NCI-H2196 treated with DMSO at 0.1 percent for 48 hours (cell line): ENCODE measurements around the gene AMBRA1.

ENCODE experiments used
- DNase-seq: peaks from one replicate; lab custom pipeline; 2025; ENCODE audit not compliant: unreplicated experiment; lab: John Stamatoyannopoulos, UW

Gene AMBRA1, protein sequence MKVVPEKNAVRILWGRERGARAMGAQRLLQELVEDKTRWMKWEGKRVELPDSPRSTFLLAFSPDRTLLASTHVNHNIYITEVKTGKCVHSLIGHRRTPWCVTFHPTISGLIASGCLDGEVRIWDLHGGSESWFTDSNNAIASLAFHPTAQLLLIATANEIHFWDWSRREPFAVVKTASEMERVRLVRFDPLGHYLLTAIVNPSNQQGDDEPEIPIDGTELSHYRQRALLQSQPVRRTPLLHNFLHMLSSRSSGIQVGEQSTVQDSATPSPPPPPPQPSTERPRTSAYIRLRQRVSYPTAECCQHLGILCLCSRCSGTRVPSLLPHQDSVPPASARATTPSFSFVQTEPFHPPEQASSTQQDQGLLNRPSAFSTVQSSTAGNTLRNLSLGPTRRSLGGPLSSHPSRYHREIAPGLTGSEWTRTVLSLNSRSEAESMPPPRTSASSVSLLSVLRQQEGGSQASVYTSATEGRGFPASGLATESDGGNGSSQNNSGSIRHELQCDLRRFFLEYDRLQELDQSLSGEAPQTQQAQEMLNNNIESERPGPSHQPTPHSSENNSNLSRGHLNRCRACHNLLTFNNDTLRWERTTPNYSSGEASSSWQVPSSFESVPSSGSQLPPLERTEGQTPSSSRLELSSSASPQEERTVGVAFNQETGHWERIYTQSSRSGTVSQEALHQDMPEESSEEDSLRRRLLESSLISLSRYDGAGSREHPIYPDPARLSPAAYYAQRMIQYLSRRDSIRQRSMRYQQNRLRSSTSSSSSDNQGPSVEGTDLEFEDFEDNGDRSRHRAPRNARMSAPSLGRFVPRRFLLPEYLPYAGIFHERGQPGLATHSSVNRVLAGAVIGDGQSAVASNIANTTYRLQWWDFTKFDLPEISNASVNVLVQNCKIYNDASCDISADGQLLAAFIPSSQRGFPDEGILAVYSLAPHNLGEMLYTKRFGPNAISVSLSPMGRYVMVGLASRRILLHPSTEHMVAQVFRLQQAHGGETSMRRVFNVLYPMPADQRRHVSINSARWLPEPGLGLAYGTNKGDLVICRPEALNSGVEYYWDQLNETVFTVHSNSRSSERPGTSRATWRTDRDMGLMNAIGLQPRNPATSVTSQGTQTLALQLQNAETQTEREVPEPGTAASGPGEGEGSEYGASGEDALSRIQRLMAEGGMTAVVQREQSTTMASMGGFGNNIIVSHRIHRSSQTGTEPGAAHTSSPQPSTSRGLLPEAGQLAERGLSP (N-terminal part only)

DNA sequence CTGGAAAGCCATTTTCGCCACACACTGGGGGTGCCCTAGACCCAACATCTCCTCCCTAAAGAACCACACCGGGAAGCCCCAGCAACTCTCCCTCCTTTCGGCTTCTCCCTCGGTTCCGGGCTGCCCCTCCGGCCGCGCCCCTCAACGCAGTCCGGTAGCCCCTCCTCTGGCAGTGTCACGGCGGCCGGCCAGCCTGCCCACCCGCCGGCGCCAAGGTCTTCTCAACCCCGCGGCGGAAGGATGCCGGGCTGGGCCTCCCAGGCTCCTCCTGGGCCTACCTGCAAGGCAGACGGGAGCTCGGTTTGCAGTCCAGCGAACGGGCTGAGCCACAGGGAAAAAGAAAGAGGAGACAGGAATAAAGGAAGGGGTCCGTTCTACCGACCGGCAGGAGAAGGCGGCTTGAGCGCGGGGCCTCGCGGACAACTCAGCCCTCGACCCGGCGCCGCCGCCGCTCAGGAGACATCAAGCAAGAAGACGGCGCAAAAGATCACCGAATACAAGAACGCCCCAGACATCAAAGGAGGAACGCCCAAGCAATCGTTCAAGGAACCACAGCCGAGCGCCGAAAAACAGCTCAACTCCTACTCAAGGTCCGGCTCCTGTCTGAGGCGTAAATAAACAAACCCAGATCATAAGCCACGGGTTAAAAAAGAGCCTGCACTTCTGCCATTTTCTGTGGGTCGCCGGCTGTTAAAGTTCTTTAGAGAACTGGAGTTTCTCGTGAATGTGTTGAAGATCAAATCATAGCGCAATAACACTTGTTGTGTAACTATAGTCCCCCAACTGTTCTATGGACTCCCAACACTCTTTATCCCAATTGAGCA, at the start of gene AMBRA1:
AMBRA1 (minus strand) TSS at position 474 of the 824 bp plus-strand sequence. CDS start 45,643 bp downstream, outside the sequence.
- peak; percentile 94 for DNase-seq

DNA sequence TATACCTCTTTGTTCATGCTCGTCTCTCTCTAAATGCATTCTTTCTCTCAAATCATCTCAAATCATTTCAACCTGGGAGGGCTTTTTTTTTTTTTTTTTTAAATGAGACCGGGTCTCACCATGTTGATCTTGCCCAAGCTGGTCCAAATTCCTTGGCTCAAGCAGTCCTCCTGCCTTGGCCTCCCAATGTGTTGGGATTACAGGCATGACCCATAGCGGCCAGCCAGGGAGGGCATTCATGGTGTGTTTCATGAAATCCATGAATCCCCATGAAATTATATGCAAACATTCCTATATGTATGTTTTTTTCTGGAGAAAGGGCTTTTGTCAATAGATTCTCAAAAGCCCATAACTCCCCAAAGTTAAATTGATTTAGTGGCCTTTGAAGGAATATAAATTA, 49.7 kb upstream of the AMBRA1 start:
- no peak for DNase-seq

DNA sequence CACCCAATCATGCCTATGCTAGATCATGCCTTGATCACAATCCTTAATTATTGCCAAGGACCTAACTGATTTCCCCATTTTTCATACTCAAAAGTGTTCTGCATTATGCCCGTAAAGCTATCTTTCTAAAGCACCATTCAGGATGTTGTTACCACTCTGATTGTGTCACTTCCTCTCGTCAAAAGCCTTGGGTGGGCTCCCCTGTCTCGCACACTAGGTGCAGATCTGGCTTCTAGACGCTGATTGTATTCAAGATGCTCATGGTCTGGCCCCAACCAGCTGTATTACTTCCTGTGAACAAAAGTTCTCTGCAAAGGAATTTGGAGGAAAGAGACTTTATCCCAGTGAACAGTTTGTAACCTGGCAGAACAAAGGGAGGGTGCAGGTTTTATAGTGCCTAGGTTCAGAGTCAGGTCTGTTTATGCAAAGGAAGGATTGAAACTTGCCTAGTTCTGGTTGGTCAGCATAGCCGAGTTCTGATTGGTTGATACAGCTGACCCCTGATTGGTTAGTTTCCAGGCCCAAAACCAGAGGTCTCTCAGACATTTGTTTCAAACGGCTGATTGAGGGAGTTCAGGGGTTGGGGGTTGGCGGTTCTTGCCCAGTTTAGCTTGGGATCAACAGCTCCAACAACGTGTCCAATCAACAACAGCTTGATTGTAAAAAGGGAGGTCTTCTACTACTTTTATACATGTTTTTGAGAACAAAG, 49.0 kb upstream of the AMBRA1 start:
- DNase-seq = no peak

DNA sequence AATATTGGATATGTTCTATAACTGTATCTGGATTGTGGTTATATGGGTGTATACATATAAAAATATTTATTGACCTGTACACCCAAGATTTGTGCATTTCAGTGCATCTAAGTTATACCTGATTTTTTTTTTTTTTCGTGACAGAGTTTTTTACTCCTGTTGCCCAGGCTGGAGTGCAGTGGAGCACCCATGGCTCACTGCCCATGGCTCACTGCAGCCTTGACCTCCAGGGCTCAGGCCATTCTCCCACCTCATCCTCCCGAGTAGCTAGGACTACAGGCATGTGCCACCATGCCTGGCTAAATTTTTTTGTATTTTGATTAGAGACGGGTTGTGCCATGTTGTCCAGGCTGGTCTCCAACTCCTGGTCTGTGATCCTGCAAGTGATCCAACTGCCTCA, 47.8 kb upstream of the AMBRA1 start:
- no peak for DNase-seq

DNA sequence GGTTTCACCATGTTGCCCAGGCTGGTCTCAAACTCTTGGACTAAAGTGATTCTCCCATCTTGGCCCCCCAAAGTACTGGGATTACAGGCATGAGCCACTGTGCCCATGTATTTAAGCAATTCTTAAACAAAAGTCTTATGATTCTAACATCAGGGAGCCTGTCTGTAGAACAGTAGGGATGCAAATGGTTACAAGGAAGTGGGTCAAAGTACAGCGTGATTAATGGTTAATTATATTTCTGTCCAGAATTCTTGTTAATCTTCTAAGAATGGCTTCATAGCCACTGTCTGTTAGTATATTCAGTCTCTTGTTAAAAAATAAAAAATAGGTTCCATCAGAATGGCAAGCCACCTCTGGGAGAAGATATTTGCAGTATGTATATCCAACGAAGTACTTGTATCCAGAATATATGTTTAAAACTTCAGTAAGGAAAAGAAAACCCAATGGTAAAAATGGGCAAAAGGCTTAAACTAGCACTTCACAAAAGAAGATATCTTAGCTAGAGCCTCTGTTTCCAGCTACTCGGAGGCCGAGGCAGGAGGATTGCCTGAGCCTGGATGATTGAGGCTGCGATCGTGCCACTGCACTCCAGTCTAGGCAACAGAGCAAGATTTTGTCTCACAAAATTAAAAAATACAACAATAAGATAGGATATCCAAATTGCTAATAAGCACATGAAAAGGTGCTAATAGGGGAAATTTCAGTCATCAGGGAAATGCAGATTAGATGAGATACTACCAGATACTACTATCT, 46.4 kb upstream of the AMBRA1 start:
- no peak for DNase-seq

DNA sequence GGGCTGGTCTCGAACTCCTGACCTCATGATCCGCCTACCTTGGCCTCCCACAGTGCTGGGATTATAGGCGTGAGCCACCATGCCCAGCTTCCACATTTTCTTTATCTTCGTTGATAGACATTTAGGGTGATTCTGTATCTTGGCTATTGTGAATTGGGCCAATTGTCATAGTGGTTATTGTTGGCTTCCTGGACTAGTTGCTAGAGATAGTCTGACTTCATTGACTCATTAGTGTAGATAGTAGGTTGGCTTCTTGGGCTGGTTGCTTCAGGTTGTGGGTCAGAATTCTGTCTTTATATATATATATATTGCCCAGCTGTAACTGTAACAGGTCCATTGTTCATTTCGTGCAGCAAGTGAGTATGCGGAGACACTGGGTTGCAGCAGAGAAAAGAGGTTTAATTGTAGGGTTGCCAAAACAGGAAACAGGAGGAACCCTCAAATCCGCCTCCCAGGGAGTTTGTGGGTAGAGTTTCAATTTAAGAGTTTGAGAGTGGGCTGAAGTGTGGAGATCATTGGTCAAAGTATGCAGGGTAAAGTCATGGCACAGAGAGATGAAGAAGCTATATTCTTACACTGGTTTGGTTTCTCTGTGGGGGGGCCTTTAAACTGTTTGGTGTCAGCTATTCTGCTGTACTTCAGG, 45.5 kb upstream of the AMBRA1 start:
- no peak for DNase-seq

DNA sequence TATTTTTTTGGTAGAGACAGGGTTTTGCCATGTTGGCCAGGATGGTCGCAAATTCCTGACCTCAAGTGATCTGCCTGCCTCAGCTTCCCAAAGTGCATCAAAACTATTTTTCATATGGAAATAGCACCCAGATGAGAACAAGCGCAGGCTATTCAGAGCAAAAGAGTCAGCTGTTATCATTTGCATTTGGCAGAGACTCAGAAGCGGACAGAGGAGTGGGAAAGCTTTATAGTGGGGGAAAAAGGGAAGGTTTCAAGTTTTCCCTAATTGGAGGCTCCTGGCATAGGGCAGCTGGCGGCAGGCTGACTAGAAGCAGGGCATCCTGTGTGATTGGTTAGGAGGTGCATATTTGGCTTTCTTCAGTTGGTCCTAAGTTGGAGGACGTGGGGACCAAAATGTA, 43.7 kb upstream of the AMBRA1 start:
- no peak for DNase-seq

DNA sequence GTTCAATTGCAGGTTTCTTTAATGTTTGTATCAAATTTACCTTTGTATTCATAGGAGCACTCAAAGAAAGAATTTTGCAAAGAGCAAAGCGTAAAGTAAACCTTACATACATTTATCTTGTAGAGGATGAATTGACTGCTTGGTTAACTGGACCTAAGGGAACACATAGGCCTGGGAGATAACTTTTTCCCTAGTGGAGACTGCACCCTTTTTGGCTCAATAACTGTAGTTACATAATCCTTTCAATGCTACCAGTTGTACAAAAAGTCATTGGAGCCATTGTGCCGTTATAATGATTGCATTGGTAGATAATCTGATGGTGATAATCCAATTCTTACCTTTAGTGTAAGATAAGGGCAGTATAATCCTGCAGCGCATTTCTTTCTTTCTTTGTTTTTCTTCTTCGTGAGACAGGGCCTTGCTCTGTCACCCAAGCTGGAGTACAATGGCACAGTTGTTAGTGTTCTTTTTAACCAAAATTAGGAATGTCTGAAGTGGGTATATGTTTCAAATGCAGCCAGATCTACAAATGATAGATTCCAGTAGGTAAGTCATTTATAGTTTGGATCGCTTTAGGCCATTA, 41.8 kb upstream of the AMBRA1 start:
- DNase-seq = no peak

DNA sequence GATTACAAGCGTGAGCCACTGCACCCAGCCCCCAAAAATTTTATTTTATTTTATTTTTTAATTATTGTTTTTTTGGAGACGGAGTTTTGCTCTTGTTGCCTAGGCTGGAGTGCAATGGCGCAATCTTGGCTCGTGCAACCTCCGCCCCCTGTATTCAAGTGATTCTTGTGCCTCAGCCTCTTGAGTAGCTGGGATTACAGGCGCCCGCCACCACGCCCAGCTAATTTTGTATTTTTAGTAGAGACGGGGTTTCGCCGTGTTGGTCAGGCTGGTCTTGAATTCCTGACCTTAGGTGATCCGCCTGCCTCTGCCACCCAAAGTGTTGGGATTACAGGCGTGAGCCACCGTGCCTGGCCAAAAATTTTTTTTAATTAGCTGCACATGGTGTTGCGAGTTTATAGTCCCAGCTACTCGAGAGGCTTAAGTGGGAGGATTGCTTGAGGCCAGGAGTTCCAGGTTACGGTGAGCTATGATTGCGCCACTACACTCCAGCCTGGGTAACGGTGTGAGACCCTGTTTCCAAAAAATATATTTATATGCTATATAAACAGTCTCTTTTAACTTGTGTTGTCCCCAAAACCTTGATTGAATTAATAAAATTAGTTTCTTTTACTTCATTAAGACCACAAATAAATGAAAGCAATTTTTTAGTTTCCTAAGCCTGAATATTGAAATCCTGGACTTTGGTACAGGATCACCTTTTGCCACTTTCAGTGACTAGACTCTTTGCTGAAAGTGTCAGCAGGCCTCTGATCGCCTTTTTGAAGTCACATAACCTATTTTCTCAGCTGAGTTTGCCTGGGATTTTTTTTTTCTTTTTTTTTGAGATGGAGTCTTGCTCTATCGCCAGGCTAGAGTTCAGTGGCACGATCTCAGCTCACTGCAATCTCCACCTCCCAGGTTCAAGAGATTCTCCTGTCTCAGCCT, 39.7 kb upstream of the AMBRA1 start:
- DNase-seq = no peak

DNA sequence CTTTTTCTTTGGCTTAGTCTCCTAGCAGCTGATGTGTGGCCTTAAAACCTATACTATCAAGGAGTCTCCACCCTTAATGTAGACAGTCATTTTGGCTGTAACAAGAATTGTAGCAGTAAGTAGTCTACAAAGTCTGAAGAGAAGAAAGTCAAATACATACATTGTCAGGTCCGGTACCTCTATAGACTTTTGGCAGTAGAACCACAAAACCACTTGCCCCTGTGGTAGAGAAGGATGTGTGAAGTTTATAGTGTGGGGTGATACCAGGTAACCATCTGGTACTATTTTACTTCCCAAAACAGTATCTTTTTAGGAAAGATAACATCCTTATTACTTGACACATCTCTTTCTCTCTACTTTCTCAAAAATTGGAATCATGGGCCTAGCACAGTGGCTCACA, 38.7 kb upstream of the AMBRA1 start:
- DNase-seq = no peak

DNA sequence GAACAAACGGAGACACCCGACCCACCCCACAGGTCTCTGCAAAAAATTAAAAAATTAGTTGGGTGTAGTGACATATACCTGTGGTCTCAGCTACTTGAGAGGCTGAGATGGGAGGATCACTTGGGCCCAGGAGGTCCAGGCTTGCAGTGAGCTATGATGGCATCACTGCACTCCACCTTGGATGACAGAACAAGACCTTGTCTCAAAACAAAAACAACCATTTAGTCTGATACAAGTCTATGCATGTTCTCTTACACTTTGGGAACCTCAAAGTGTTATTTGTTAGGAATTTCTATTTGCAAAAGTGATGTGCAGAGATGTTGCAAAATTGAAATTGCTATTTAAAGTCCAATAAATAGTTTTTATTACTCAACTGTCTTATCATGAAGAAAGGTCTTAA, 37.9 kb upstream of the AMBRA1 start:
- DNase-seq = no peak

DNA sequence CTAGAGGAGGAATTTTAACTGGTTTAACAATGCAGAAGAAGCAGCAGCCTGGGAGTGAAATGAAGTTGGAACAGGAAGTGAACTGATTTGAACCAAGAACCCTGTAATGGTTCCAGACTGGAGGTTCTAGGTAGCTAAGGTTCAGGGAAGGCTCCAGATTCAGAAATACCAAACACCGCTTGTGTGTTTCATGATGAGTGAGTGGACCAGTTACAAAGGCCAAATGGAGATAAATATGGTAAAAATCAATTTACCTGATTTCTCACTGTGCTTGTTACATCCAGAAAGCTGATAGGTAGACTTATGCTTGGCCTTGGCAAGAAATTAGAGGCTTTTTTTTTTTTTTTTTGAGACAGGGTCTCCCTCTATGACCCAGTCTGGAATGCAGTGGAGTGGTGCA, 36.4 kb upstream of the AMBRA1 start:
- no peak for DNase-seq

DNA sequence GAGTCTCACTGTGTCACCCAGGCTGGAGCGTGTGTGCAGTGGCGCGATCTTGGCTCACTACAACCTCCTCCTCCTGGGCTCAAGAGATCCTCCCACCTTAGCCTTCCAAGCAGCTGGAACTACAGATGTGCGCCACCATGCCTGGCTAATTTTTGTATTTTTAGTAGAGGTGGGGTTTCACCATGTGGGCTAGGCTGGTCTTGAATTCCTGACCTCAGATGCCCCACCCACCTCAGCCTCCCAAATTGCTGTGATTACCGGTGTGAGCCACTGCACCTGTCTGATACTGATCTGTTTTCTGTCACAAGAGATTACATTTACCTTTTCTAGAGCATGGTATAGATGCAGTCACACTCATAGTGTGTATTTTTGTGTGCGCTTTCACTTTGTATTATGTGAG, 35.1 kb upstream of the AMBRA1 start:
- no peak for DNase-seq

DNA sequence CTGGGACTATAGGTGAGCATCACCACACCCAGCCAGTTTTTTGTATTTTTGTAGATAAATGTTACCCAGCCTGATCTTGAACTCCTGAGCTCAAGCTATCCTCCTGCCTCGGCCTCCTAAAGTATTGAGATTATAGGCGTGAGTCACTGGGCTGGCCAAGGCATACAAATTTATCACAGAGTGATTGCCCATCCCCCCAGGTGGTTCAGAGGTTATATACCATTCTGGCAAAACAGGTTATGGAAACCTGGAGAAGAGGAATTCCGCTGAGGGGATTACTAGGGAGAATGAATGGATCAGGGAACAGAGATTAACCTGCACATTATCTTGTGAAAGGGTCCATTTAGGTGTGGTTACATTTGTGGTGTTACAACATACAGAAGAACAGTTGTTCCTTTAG, 31.6 kb upstream of the AMBRA1 start:
- DNase-seq = no peak

DNA sequence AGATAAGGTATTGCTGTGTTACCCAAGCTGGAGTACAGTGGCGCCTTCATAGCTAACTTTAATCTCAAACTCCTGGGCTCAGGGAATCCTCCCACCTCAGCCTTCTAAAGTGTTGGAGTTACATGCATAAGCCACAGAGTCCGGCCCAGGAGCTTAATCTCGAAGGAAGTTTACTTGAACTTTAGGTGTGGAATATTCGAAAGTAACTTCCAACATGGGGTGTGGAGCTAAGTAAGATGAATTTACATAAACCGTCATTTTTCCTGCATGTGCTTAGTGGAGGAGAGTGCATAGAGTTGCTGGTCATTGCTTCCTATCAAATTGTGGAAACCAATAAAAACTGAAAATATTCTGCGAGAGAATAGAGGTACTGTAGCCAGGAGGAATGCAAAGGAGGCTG, 25.0 kb upstream of the AMBRA1 start:
- no peak for DNase-seq

DNA sequence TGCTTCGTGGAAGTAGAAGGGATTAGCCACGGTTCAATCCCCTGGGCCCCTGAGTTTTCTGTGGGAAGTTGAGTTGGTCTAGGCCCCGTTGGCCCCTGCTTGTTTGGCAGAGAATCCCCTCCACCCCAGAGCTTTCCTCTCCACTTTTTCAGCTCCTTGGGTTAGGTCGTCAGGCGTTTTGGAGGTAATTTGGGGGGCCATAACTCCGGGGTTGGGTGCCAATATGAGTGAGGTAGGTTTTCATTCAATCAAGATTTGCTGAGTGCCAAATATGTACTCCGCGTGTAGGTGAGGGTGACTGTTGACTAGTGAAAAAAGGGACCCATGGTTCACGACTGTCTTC, 24.1 kb upstream of the AMBRA1 start:
- DNase-seq = no peak

DNA sequence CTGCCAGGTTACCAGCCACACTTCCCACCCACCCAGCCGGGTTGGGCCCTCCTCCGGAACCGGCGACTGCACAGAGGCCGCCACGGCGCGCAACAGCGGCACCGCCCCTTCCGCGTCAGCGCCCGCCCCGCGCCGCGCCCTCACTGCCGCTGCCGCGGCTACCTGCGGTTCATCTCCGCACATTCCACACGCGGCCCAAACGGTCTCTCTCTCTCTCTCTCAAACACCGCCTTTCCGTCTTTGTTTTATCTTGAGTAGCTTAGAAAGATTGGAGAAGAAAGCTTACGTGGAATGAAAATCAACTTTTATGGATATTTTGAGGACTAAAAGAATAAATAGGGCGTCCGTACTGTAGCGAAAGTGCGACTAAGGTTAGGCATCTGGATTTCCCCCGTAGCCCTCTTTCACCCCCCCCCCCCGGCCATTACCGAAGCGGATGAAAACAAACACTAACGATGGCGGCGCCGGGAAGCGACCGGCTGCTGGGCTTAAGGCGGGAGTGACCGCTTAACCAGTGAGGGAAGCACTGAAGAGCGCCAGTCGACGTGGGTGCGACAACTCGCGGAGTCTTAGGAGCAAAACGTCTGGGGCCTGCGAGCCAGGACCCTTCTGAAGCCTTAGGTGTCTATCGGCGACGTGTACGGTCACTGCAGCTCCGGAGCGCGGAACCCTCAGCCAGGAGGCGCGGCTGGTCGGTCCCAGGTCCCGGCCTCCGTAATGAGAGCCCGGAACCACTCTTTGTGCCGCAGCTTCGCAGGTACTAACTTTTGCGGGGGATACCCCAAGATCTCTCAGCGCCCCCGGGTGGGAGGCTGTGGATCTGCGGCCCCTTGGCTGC, 23.5 kb upstream of the AMBRA1 start, which contains the start of the genes ATG13 and HARBI1:
ATG13 (plus strand) TSS at position 420 of the 838 bp plus-strand sequence. CDS start 26,739 bp downstream, outside the sequence.
HARBI1 (minus strand) TSS at position 94 of the 838 bp plus-strand sequence. CDS start 990 bp downstream, outside the sequence.
- peak; percentile 74 for DNase-seq
